Measurements from ENCODE around the gene PEX26. TPM values are rescaled to one million over a fixed set of nuclear protein-coding genes. Genes with fewer than 3 reads are reported as not detected.
"Not testable (repeated sequence)": the region's sequence is repeated elsewhere in the genome, so short reads cannot be mapped to it uniquely, and the experiment has no call there.

Gene PEX26
- total and polyA plus RNA-seq, 2 experiments from 2014 or later, result 4.0 to 48.9 TPM

GRCh38 chr22:18103527-18104269 is 25.9 kb downstream of the PEX26 start (continued):
- no peak for TF ChIP-seq CTCF (conservative IDR thresholded peaks at IDR 0.05; ENCODE audit: low read depth in 2 of 2)
- TF ChIP-seq CREB1 (CRISPR knock-in tag; IDR thresholded peaks at IDR 0.05; ENCODE audit: low read depth), result no peak
- TF ChIP-seq POLR2AphosphoS5 (IDR thresholded peaks at IDR 0.05; ENCODE audit: low read depth), result no peak

- H2AFZ ChIP-seq, result no peak overlapping the region
- no peak overlapping the region for H3K4me2 ChIP-seq
- TF ChIP-seq ZNF114 (CRISPR knock-in tag; IDR thresholded peaks at IDR 0.05), result no peak
- TF ChIP-seq EZH2 (IDR thresholded peaks at IDR 0.05; ENCODE audit: low read depth, unreplicated experiment), result no peak
- no peak for TF ChIP-seq CTCF (conservative IDR thresholded peaks at IDR 0.05; ENCODE audit: low read depth in 2 of 2)
- TF ChIP-seq REST (IDR thresholded peaks at IDR 0.05; ENCODE audit: unreplicated experiment), result no peak
- TF ChIP-seq EZH2phosphoT487 (IDR thresholded peaks at IDR 0.05; ENCODE audit: unreplicated experiment), result no peak
- TF ChIP-seq JUNB (IDR thresholded peaks at IDR 0.05; ENCODE audit: unreplicated experiment), result no peak
- no peaks in the 10 kb centered on the region for H3F3A ChIP-seq (replicated peaks; ENCODE audit: low read depth)
- no peak overlapping the region for H3K27ac Mint-ChIP-seq
- H4K20me1 ChIP-seq (replicated peaks; ENCODE audit: insufficient read depth), result no peaks in the 10 kb centered on the region
- H3K9me2 ChIP-seq (ENCODE audit: insufficient read depth), result no peaks in the 10 kb centered on the region
- H3K4me3 ChIP-seq, result no peak overlapping the region
- no peaks in the 10 kb centered on the region for H3K79me2 ChIP-seq (replicated peaks; ENCODE audit: insufficient read depth)
- H3K36me3 Mint-ChIP-seq (ENCODE audit: low read depth), result peaks cover 22% of the 10 kb centered on the region
- H3K4me1 ChIP-seq (ENCODE audit: insufficient read depth), result 0 out of 2 replicates have a peak, but pooled peaks cover 1% of the 10 kb centered on the region
- no peak for DNase-seq (ENCODE audit: low spot score)
- H3K27me3 Mint-ChIP-seq (ENCODE audit: insufficient read depth, low read depth, poor library complexity), result peaks cover 17% of the 10 kb centered on the region
- H3K27me3 ChIP-seq (ENCODE audit: insufficient read depth), result peaks cover 16% of the 10 kb centered on the region
- H3K36me3 ChIP-seq (ENCODE audit: insufficient read depth), result no peaks in the 10 kb centered on the region
- peaks cover under 1% of the 10 kb centered on the region; the same call in 2 of the 3 replicates for H3K4me1 Mint-ChIP-seq
- H3K9me3 Mint-ChIP-seq, result peaks cover 40% of the 10 kb centered on the region
- H3K27ac ChIP-seq (ENCODE audit: low read depth), result no peak overlapping the region
- H3K4me3 Mint-ChIP-seq, result no peak overlapping the region
- no peak for ATAC-seq
Observed at GRCh38 chr22:18104566-18104965, 26.8 kb downstream of the PEX26 start.

- not testable (repeated sequence) for H4K20me1 ChIP-seq (replicated peaks; ENCODE audit: insufficient read depth); H3K79me2 ChIP-seq (replicated peaks; ENCODE audit: insufficient read depth); H3K4me2 ChIP-seq; H3K9me2 ChIP-seq (ENCODE audit: insufficient read depth); H3K4me3 Mint-ChIP-seq; DNase-seq (ENCODE audit: low spot score); H3F3A ChIP-seq (replicated peaks; ENCODE audit: low read depth); H3K4me3 ChIP-seq; ATAC-seq; H2AFZ ChIP-seq; H3K36me3 ChIP-seq (ENCODE audit: insufficient read depth); H3K4me1 ChIP-seq (ENCODE audit: insufficient read depth); H3K27ac Mint-ChIP-seq; H3K4me1 Mint-ChIP-seq; H3K27ac ChIP-seq (ENCODE audit: low read depth)
- peaks cover 29% of the 10 kb centered on the region for H3K27me3 Mint-ChIP-seq (ENCODE audit: insufficient read depth, low read depth, poor library complexity)
- H3K36me3 Mint-ChIP-seq (ENCODE audit: low read depth), result peaks cover 23% of the 10 kb centered on the region
- H3K27me3 ChIP-seq (ENCODE audit: insufficient read depth), result peaks cover 31% of the 10 kb centered on the region
- peaks cover 46% of the 10 kb centered on the region for H3K9me3 Mint-ChIP-seq
Observed at GRCh38 chr22:18105981-18106380, 28.2 kb downstream of the PEX26 start.

GRCh38 chr22:18106550-18107341 is 29.0 kb downstream of the PEX26 start:
- not testable (repeated sequence) for H3K36me3 ChIP-seq (ENCODE audit: insufficient read depth); H3K4me3 ChIP-seq; H4K20me1 ChIP-seq (replicated peaks; ENCODE audit: insufficient read depth); ATAC-seq; H3K79me2 ChIP-seq (replicated peaks; ENCODE audit: insufficient read depth); H3K4me2 ChIP-seq; H3K9me2 ChIP-seq (ENCODE audit: insufficient read depth); H3K27ac Mint-ChIP-seq; H2AFZ ChIP-seq; DNase-seq (ENCODE audit: low spot score); H3K27ac ChIP-seq (ENCODE audit: low read depth); H3F3A ChIP-seq (replicated peaks; ENCODE audit: low read depth); H3K4me3 Mint-ChIP-seq
- Histone ChIP-seq H3K27me3 (ENCODE audit: insufficient read depth) (peaks cover 38% of the 10 kb centered on the region), H3K4me1 (ENCODE audit: insufficient read depth) (peaks cover 12% of the 10 kb centered on the region; the same call in 1 of the 2 replicates)
- Mint-ChIP-seq H3K27me3 (ENCODE audit: insufficient read depth, low read depth, poor library complexity) (peaks cover 36% of the 10 kb centered on the region), H3K9me3 (peaks cover 46% of the 10 kb centered on the region), H3K36me3 (ENCODE audit: low read depth) (peaks cover 23% of the 10 kb centered on the region), H3K4me1 (peaks cover 11% of the 10 kb centered on the region)

All from GM23338 (cell line).